BJ (cell line): Measurements from ENCODE around the gene NCF2. TPM values are rescaled to one million over a fixed set of nuclear protein-coding genes. Genes with fewer than 3 reads are reported as not detected.

Experiments
- CTCF ChIA-PET: fragments of 350-600 bp; formaldehyde crosslinking; extraction: SDS; loops from one replicate; lab custom pipeline; 2021; ENCODE audit warnings: antibody characterized with exemption, inconsistent platforms; lab: Yijun Ruan, JAX
- POLR2A ChIA-PET: fragments of 300-600 bp; sonication (Branson Sonifier 250); formaldehyde crosslinking; extraction: SDS; loops from one replicate; lab custom pipeline; 2021; ENCODE audit warnings: antibody characterized with exemption; lab: Charles Lee
- DNase-seq: peaks from one replicate; pipeline ENCODE4 v3.0.0-alpha.2; 2011; ENCODE audit warnings: low read depth
- H3K27me3 ChIP-seq: 2 replicates; pipeline ENCODE4 v1.6.0; 2011; ENCODE audit warnings: low read length; ENCODE audit not compliant: control insufficient read depth, insufficient read depth
- H3K36me3 ChIP-seq: 2 replicates; pipeline ENCODE4 v1.5.1; 2011; ENCODE audit warnings: low read length; ENCODE audit not compliant: control insufficient read depth, insufficient read depth
- H3K4me3 ChIP-seq: 2 replicates; pipeline ENCODE4 v1.5.1; 2011; ENCODE audit warnings: low read depth, mild to moderate bottlenecking, control low read depth, low read length
- polyA plus RNA-seq: library from polyadenylated mRNA; depleted of rRNA; stranded (reverse); fragments of >200 nt; gene quantifications from 2 replicates; pipeline ENCODE4 v1.2.3, GENCODE V29; 2011
- TF ChIP-seq, protein P1 (sequence below): IDR thresholded peaks from 2 replicates; pipeline ENCODE4 v1.5.1; 2011; ENCODE audit warnings: low read depth, mild to moderate bottlenecking, control low read depth, inconsistent platforms, low read length, moderate library complexity; ENCODE audit not compliant: insufficient read depth

Gene NCF2
- polyA plus RNA-seq, 1 experiment: 2.0 TPM

GRCh38 chr1:183528577-183528976, 61.7 kb downstream of the NCF2 start:
- no peak for DNase-seq
- Histone ChIP-seq H3K36me3 (peaks cover 3% of the 10 kb centered on the region; the same call in 1 of the 2 replicates), H3K27me3 (no peaks in the 10 kb centered on the region), H3K4me3 (no peak overlapping the region)
- TF ChIP-seq, protein P1, sequence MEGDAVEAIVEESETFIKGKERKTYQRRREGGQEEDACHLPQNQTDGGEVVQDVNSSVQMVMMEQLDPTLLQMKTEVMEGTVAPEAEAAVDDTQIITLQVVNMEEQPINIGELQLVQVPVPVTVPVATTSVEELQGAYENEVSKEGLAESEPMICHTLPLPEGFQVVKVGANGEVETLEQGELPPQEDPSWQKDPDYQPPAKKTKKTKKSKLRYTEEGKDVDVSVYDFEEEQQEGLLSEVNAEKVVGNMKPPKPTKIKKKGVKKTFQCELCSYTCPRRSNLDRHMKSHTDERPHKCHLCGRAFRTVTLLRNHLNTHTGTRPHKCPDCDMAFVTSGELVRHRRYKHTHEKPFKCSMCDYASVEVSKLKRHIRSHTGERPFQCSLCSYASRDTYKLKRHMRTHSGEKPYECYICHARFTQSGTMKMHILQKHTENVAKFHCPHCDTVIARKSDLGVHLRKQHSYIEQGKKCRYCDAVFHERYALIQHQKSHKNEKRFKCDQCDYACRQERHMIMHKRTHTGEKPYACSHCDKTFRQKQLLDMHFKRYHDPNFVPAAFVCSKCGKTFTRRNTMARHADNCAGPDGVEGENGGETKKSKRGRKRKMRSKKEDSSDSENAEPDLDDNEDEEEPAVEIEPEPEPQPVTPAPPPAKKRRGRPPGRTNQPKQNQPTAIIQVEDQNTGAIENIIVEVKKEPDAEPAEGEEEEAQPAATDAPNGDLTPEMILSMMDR: no peak
- ChIA-PET POLR2A (no interaction called here), CTCF (no interaction called here)

- ChIA-PET POLR2A (no interaction called here), CTCF (interaction anchor here (0.7 to 1.6 kb wide), 3 partner anchors 9 to 48 kb away, joined by 3 to 4 read pairs (median 3); no protein-coding TSS in a partner anchor)
- no peak overlapping the region for H3K4me3 ChIP-seq
- no peak for DNase-seq
- H3K27me3 ChIP-seq: no peaks in the 10 kb centered on the region
- TF ChIP-seq, protein P1: no peak
- H3K36me3 ChIP-seq: peaks cover 3% of the 10 kb centered on the region
Observed at GRCh38 chr1:183522104-183522503, 68.2 kb downstream of the NCF2 start.

DNA sequence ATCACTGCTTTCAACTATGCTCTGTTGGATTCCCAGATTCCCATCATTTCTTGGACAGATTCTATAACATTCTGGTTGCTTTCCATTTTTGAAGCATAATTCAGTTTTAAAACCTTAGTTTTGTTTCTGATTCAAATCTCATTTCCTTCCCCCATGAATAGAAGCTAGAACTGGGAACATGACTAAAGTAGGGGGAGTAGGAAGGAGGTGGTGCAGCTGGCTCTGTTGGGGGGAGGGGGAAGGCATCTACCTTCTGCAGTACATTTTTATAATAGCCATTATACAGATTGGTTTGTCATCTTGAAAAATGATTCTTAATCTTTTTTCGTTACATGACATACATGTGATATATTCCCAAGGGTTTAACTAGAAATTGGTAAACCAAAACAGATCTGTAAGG, 69.9 kb downstream of the NCF2 start:
- ChIA-PET POLR2A (no interaction called here), CTCF (no interaction called here)
- DNase-seq: no peak
- Histone ChIP-seq H3K36me3 (peaks cover 3% of the 10 kb centered on the region), H3K4me3 (no peak overlapping the region), H3K27me3 (no peaks in the 10 kb centered on the region)
- TF ChIP-seq, protein P1: no peak

- CTCF ChIA-PET: no interaction called here
- TF ChIP-seq, protein P1: no peak
- POLR2A ChIA-PET: no interaction called here
Observed at GRCh38 chr1:183517401-183517800, 72.9 kb downstream of the NCF2 start.

DNA sequence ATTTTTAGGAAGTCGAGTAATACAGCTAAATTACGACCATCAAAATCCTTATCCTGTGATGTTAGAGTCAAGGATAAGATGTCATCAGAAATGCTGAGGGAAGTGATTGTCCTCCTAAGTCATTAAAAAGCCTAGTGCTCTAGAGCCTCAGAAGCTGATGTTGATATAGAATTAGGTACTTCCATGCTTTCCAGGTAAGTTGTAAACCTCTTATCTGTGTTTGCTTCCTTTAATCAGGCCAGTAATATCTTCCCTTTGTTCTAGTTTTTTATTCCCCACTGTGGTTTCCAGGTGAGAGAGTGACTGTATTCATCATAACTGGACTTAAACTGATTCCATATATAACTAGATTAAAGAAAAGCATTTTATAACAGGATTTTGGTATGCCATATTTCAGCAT, 73.5 kb downstream of the NCF2 start:
- TF ChIP-seq, protein P1: no peak
- Histone ChIP-seq H3K4me3 (no peak overlapping the region), H3K36me3 (peaks cover 3% of the 10 kb centered on the region), H3K27me3 (no peaks in the 10 kb centered on the region)
- ChIA-PET POLR2A (no interaction called here), CTCF (no interaction called here)
- no peak for DNase-seq

More at GRCh38 chr1:183517401-183517800, 72.9 kb downstream of the NCF2 start:
- H3K36me3 ChIP-seq: peaks cover 3% of the 10 kb centered on the region
- no peak for DNase-seq
- no peaks in the 10 kb centered on the region for H3K27me3 ChIP-seq
- no peak overlapping the region for H3K4me3 ChIP-seq
